GM13976 (cell line): Measurements from ENCODE around the gene TNFRSF17.

Experiments used
- DNase-seq: peaks from one replicate; pipeline ENCODE4 v3.0.0; 2012; ENCODE audit warnings: low spot score
- CTCF ChIP-seq: IDR thresholded peaks from 2 replicates; pipeline ENCODE4 v1.5.1; 2012; ENCODE audit warnings: borderline replicate concordance, mild to moderate bottlenecking; ENCODE audit not compliant: insufficient read depth; ENCODE audit errors: extremely low read depth, missing control alignments, control extremely low read depth
- in situ Hi-C: fragments of 300-500 bp; cut with MboI; formaldehyde crosslinking; loops from one replicate; pipeline ENCODE4 v1.12.0; 2022; ENCODE audit warnings: low sequenced_read_pairs, mixed read lengths, inconsistent platforms; ENCODE audit not compliant: unreplicated experiment

TNFRSF17 gene

DNA sequence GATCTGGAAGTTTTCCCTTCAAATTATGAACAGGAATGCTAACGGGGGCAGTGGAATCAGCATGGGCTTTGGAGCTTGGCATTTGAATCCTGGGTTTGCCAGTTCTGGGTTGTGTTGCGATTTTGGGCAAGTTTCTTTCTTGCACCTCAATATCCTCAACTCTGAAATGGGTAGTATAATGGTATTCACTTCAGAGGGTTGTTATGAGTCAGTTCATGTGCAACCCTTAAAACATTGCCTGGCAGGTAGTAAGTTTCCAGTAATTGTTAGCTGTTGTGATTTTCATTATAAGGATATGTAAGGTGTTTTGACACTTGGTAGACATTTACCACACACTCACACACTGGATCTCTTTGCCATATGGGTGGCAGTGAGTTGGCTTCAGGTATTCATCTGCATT lies 44.9 kb downstream of the TNFRSF17 start:
- no peak for TF ChIP-seq CTCF
- in situ Hi-C loops, result no loop called here
- DNase-seq, result no peak

DNA sequence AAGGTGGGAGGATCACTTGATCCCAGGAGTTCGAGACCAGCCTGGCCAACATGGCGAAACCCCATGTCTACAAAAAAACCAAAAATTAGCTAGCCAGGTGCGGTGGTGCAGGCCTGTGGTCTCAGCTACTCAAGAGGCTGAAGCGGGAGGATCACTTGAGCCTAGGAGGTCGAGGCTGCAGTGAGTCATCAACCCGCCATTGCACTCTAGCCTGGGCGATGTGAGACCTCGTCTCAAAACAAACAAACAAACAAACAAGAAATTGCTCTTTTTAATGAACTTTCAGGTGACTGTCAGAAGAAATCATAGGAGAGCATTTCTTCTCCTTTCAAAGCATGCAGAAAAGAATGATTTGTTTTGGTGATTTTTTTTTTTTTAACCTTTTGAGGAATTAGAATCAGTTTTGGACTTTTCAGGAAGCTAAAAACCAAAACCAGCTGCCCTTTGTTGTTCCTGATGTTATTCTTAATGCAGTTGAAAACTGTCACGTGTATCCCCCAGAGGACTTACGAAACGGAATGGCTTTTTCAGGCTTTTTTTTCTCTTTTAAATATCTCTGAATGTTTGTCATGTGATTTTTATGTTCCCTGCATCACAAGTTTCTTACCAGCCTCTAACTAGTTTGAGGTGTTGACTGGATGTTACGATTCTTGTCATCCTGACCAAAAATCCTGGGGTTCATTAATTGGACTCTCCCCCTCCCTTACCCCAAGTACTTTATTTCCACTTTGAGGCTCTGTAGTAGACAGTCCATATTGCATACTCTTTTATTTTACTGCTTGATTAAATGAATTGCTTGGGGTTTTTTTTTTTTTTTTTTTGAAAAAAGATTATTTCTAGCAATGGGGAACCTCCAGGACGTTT lies 45.6 kb downstream of the TNFRSF17 start:
- in situ Hi-C loops, result no loop called here
- no peak for TF ChIP-seq CTCF
- DNase-seq, result no peak

DNA sequence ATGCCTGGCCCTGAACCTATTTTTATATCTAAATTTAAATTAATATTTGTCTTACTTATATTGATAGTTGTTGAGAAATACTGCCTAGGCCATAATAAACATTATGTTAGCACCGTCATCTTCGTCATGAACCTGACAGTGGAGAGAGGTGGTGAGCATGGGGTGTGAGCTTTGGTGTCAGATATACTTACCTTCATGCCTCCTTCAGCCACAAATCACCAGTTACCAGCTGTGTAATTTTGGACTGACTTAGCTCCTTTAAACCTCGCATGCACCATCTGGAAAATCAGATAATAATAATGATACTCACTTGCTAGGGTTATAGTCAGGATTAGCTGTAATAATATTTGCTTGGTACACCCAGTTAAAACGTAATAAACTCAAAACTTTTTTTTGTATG lies 46.6 kb downstream of the TNFRSF17 start:
- no peak for DNase-seq
- in situ Hi-C loops, result no loop called here
- no peak for TF ChIP-seq CTCF

- DNase-seq, result no peak
- no peak for TF ChIP-seq CTCF
- in situ Hi-C loops, result no loop called here
Measured at GRCh38 chr16:12016291-12016947, 51.4 kb downstream of the TNFRSF17 start.

- no peak for TF ChIP-seq CTCF
- no peak for DNase-seq
- in situ Hi-C loops, result no loop called here
Measured at GRCh38 chr16:12017558-12017957, 52.5 kb downstream of the TNFRSF17 start.
